Renal pelvis (tissue), 4 donors: ENCODE measurements around the gene LRRN4CL. TPM values are rescaled to one million over a fixed set of nuclear protein-coding genes. Genes with fewer than 3 reads are reported as not detected.

Experiments used
- DNase-seq: peaks from one replicate; pipeline ENCODE4 v3.0.0-alpha.2; 2013
- polyA plus RNA-seq, 3 donors: library from polyadenylated mRNA; unstranded; fragments of 120-200 nt; gene quantifications; one replicate each; pipeline ENCODE4 v1.2.1, GENCODE V29; 2013; ENCODE audit not compliant: insufficient read length in 3 of 3

Gene LRRN4CL
- polyA plus RNA-seq, 3 donors, result 0.68 to 1.0 (median 1.0) TPM

GRCh38 chr11:62648185-62648966 lies 41.0 kb downstream of the LRRN4CL start:
- DNase-seq, result no peak

DNA sequence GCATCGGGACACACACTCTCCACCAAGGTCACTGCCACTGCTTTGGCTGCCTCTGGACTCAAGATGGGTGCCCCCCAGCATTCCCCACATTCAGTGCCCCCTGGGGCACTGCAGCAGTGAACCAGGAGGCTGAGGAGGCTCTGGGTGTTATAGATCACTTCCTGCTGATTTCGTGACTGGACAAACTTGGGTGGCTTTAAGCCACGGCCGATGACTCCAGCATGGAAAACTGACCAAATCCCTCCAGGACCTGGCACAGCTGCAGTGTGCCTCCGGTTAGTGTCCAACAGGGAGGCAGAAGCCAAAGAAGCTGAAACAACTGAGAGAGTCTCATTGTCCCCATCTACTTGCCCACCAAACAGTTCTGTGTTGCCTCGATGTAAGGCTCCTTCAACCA lies 41.7 kb downstream of the LRRN4CL start:
- DNase-seq, result no peak

DNA sequence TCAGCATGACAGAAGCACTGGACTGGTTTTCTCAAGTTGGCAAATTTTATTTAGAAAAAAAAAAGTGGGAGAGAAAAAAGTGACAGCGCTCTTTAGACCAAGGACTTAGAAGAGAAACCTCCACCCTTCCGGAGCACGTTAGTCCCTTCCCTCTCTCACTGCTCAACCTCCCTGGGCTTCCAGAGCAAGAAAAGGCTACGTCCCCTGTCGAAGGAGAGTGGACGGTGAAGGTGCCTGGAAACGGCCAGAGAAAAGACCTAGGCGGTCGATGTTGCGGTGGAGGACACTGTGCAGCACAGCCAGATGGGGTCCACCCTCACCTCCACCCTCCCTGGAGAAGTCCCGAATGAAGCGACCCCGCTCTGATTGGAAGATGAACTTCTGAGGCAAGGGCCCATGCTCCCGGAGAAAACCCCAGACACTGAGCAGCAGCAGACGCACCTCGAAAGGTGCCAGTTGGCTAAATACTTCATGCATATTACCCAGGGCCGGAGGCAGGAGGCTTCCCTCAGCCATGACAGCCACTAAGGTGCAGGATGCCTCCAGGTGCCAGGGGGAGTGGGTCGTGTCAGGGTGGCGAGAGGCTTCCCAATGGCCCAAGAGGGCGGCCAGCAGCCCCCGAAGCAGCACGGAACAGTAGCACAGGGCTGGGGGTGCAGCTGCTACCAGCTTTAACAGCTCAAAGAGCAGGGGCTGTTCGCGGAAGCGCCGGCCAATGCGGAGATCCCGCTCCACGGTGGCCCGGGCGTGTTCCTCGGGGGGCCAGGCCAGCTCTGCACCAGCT lies 42.3 kb downstream of the LRRN4CL start:
- DNase-seq, result no peak

DNA sequence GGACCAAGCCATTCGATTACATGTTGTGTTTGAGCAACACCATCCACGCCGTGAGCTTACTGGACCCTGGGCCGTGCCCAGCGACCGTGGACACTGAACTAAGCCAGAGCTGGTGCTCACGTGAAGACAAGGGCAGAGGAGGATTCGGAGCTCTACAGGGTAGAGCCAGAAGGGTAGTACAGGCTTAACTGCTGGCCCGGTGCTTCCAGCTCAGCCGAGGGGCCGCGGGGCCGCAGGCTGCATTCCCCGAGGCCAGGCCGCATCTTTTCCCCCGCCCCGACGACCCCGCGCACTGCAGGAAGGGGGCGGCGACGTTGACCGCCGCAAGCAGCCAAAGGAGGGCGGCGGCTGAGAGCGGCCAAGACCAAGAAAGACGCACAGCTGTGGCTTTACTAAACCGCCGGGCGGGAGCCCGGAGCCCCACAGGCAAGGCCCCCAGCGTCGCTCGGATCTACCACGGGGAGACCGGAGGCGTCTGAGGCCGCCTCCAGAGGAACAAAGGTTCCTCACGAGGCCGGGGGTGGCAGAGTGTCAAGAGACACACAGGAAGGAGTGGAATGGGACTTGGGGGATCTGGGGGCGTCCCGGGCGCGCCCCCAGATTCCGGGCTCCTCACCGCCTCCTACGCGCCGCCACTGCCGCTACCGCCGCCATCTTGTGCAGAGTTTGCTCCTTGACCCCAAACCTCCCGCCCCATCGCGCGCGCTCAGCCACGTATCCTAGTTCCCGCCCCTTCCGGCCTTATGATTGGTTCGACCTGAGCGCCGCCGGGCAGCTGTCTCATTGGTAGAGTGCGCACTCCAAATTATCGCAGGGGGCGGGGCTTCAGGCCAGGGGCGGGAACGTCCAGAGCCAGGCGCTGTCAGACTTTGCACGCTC lies 43.1 kb downstream of the LRRN4CL start, which contains the start of gene GANAB:
GANAB (minus strand) TSS at position 668 of the 879 bp plus-strand sequence; CDS start at position 654, 14 bp downstream.
- peak; percentile 99 for DNase-seq

DNA sequence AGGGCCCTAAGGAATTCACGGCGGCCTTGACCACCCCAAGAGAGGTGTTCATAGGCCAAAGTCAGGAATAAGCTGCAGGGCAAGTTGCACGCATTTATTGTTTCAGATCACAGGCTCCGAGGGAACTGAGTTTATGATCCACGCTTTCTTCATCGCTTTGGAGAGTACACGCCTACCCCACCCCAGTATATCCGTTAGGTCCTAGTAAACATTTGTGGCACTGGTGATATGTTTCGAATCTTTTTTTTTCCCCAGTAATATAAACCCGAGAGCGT lies 43.7 kb downstream of the LRRN4CL start:
- no peak for DNase-seq

DNA sequence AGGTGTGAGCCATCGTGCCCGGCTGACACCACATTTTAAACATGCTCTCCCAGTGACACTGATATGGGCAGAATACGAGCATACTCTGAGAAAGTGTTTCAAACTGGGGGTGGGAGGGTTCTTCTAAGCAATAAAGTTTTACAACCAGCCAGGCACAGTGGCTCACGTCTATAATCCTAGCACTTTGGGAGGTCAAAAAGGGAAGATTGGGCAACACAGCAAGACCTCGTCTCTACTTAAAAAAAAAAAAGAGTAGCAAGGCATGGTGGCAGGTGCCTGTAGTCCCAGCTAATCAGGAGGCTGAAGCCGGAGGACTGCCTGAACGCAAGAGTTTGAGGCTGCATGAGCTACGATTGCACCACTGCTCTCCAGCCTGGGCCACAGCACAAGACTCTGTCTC lies 45.1 kb downstream of the LRRN4CL start:
- DNase-seq, result no peak

Other genes with a start within 250 kb of the LRRN4CL start
- 100 to 1,000 TPM; 199 to 275 (median 229) TPM for gene AHNAK, start 142.7 kb downstream of the LRRN4CL start, polyA plus RNA-seq
- 1,000 to 10,000 TPM; 2,197 to 2,450 (median 2,385) TPM for gene EEF1G, start 115.6 kb downstream of the LRRN4CL start, polyA plus RNA-seq
- 10 to 100 TPM; 22.1 to 30.2 (median 25.6) TPM for gene TUT1, start 98.0 kb downstream of the LRRN4CL start, polyA plus RNA-seq
- 10 to 100 TPM; 95.7 to 98.2 (median 96.5) TPM for gene MTA2, start 87.7 kb downstream of the LRRN4CL start, polyA plus RNA-seq
- gene EML3, start 76.8 kb downstream of the LRRN4CL start, polyA plus RNA-seq, result 10 to 100 TPM; 32.2 to 40.6 (median 38.0) TPM
- 1 to 10 TPM; 2.7 to 4.6 (median 3.1) TPM for gene ROM1, start 76.3 kb downstream of the LRRN4CL start, polyA plus RNA-seq
- gene B3GAT3, start 67.5 kb downstream of the LRRN4CL start, polyA plus RNA-seq, result 10 to 100 TPM; 37.4 to 45.4 (median 38.7) TPM
- 100 to 1,000 TPM; 371 to 407 (median 392) TPM for gene GANAB, start 42.9 kb downstream of the LRRN4CL start, polyA plus RNA-seq
- 10 to 100 TPM; 21.5 to 24.8 (median 23.5) TPM for gene INTS5, start 36.2 kb downstream of the LRRN4CL start, polyA plus RNA-seq
- gene C11orf98, start 24.3 kb downstream of the LRRN4CL start, polyA plus RNA-seq, result 10 to 100 TPM; 57.7 to 62.1 (median 60.3) TPM
- 1 to 10 TPM; 5.1 to 6.6 (median 6.0) TPM for gene CSKMT, start 24.2 kb downstream of the LRRN4CL start, polyA plus RNA-seq
- 10 to 100 TPM; 10.4 to 13.1 (median 12.9) TPM for gene UQCC3, start 17.9 kb downstream of the LRRN4CL start, polyA plus RNA-seq
- gene LBHD1, start 17.3 kb downstream of the LRRN4CL start, polyA plus RNA-seq, result 10 to 100 TPM in 2 of 3 donors, 1 to 10 TPM in 1; 8.6 to 11.6 (median 10.6) TPM
- 100 to 1,000 TPM; 151 to 204 (median 191) TPM for gene UBXN1, start 10.5 kb downstream of the LRRN4CL start, polyA plus RNA-seq
- 10 to 100 TPM; 65.7 to 72.7 (median 68.1) TPM for gene BSCL2, start 17.9 kb upstream of the LRRN4CL start, polyA plus RNA-seq
- gene GNG3, start 18.1 kb upstream of the LRRN4CL start, polyA plus RNA-seq, result 1 to 10 TPM; 2.1 to 3.6 (median 2.5) TPM
- 10 to 100 TPM; 79.1 to 92.4 (median 86.0) TPM for gene HNRNPUL2, start 37.9 kb upstream of the LRRN4CL start, polyA plus RNA-seq
- gene TTC9C, start 39.0 kb upstream of the LRRN4CL start, polyA plus RNA-seq, result 10 to 100 TPM; 37.0 to 48.6 (median 45.8) TPM
- 10 to 100 TPM in 1 of 3 donors, 1 to 10 TPM in 2; 8.1 to 10.4 (median 9.4) TPM for gene ZBTB3, start 64.6 kb upstream of the LRRN4CL start, polyA plus RNA-seq
- 100 to 1,000 TPM; 133 to 173 (median 153) TPM for gene POLR2G, start 72.0 kb upstream of the LRRN4CL start, polyA plus RNA-seq
- gene TAF6L, start 81.9 kb upstream of the LRRN4CL start, polyA plus RNA-seq, result 10 to 100 TPM; 32.9 to 44.1 (median 40.0) TPM
- gene TMEM179B, start 97.9 kb upstream of the LRRN4CL start, polyA plus RNA-seq, result 10 to 100 TPM; 67.7 to 75.2 (median 71.3) TPM
- 10 to 100 TPM; 30.6 to 31.6 (median 31.1) TPM for gene TMEM223, start 102.5 kb upstream of the LRRN4CL start, polyA plus RNA-seq
- 100 to 1,000 TPM; 117 to 137 (median 126) TPM for gene NXF1, start 115.9 kb upstream of the LRRN4CL start, polyA plus RNA-seq
- gene STX5, start 142.5 kb upstream of the LRRN4CL start, polyA plus RNA-seq, result 10 to 100 TPM; 50.5 to 59.2 (median 54.7) TPM
- under 1 TPM in 2 of 3 donors, not detected in 1; 0.36 to 0.65 TPM for gene TEX54, start 143.3 kb upstream of the LRRN4CL start, polyA plus RNA-seq
- gene WDR74, start 150.1 kb upstream of the LRRN4CL start, polyA plus RNA-seq, result 10 to 100 TPM; 38.1 to 49.6 (median 47.0) TPM
- 100 to 1,000 TPM; 169 to 175 (median 169) TPM for gene SLC3A2, start 191.4 kb upstream of the LRRN4CL start, polyA plus RNA-seq
- gene CHRM1, start 231.8 kb upstream of the LRRN4CL start, polyA plus RNA-seq, result under 1 TPM in 2 of 3 donors, not detected in 1; 0.04 to 0.07 TPM